ENCODE results near the gene GLOD4. TPM values are rescaled to one million over a fixed set of nuclear protein-coding genes. Genes with fewer than 3 reads are reported as not detected.
"Not testable (repeated sequence)": the region's sequence is repeated elsewhere in the genome, so short reads cannot be mapped to it uniquely, and the experiment has no call there.

The GLOD4 gene
- total and polyA plus RNA-seq, 4 donors = 44.1 to 119 (median 90.6) TPM

- WGBS (ENCODE audit: insufficient coverage) = 84% methylated on average over 3 of the region's 4 CpGs
- H3K4me1 ChIP-seq (ENCODE audit: control insufficient read depth, insufficient read depth, low read length) = peaks cover 6% of the 10 kb centered on the region
- peaks cover 55% of the 10 kb centered on the region for H3K36me3 ChIP-seq (ENCODE audit: control insufficient read depth, insufficient read depth, low read length)
- no peak overlapping the region for H3K27ac ChIP-seq (ENCODE audit: low read depth, low read length)
- no peak for DNase-seq (ENCODE audit: low read depth in 4 of 6, low spot score in 6 of 6)
- no peaks in the 10 kb centered on the region for H3K27me3 ChIP-seq (ENCODE audit: control insufficient read depth, insufficient read depth, low read length)
- H3K9me3 ChIP-seq (ENCODE audit: control insufficient read depth, insufficient read depth, low read length) = no peaks in the 10 kb centered on the region
- H3K4me3 ChIP-seq (ENCODE audit: low read depth, low read length) = no peak overlapping the region
Observed at GRCh38 chr17:788551-788950, 6.5 kb upstream of the GLOD4 start.

GRCh38 chr17:787641-788221 is 5.7 kb upstream of the GLOD4 start:
- H3K36me3 ChIP-seq (ENCODE audit: control insufficient read depth, insufficient read depth, low read length) = peaks cover 46% of the 10 kb centered on the region
- H3K4me1 ChIP-seq (ENCODE audit: control insufficient read depth, insufficient read depth, low read length) = peaks cover 11% of the 10 kb centered on the region
- no peak overlapping the region for H3K27ac ChIP-seq (ENCODE audit: low read depth, low read length)
- H3K27me3 ChIP-seq (ENCODE audit: control insufficient read depth, insufficient read depth, low read length) = no peaks in the 10 kb centered on the region
- H3K4me3 ChIP-seq (ENCODE audit: low read depth, low read length) = no peak overlapping the region
- no peak for DNase-seq (ENCODE audit: low read depth in 4 of 6, low spot score in 6 of 6)
- no peaks in the 10 kb centered on the region for H3K9me3 ChIP-seq (ENCODE audit: control insufficient read depth, insufficient read depth, low read length)
- 100% methylated on average over 4 of the region's 12 CpGs for WGBS (ENCODE audit: insufficient coverage)

GRCh38 chr17:785901-786300 is 3.8 kb upstream of the GLOD4 start:
- H3K36me3 ChIP-seq (ENCODE audit: control insufficient read depth, insufficient read depth, low read length) = peaks cover 33% of the 10 kb centered on the region
- 100% methylated on average over 2 of the region's 7 CpGs for WGBS (ENCODE audit: insufficient coverage)
- H3K27me3 ChIP-seq (ENCODE audit: control insufficient read depth, insufficient read depth, low read length); H3K9me3 ChIP-seq (ENCODE audit: control insufficient read depth, insufficient read depth, low read length); DNase-seq (ENCODE audit: low read depth in 4 of 6, low spot score in 6 of 6); H3K4me3 ChIP-seq (ENCODE audit: low read depth, low read length); H3K27ac ChIP-seq (ENCODE audit: low read depth, low read length): not testable (repeated sequence)
- H3K4me1 ChIP-seq (ENCODE audit: control insufficient read depth, insufficient read depth, low read length) = peaks cover 18% of the 10 kb centered on the region

DNA sequence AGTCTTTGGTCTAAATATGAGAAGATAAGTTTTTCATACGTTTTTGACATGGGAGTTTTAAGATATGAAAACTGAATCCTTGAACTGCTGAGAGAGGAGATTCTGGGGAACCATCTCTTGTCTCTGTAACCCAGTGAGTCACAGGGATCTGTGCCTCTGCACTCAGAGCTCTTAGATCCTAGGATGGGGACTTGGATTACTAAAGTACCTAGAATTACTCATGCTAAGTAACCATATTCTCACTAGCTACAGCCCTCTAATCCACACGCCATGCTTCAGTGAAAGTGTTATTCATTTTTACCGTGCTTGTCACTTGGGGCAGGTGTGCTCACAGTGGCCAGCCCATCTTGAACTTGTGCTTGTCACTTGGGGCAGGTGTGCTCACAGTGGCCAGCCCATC is 2.1 kb upstream of the GLOD4 start:
- H3K4me3 ChIP-seq (ENCODE audit: low read depth, low read length) = no peak overlapping the region
- H3K27me3 ChIP-seq (ENCODE audit: control insufficient read depth, insufficient read depth, low read length) = no peaks in the 10 kb centered on the region
- no peak overlapping the region for H3K27ac ChIP-seq (ENCODE audit: low read depth, low read length)
- no peaks in the 10 kb centered on the region for H3K9me3 ChIP-seq (ENCODE audit: control insufficient read depth, insufficient read depth, low read length)
- H3K36me3 ChIP-seq (ENCODE audit: control insufficient read depth, insufficient read depth, low read length) = peaks cover 25% of the 10 kb centered on the region
- H3K4me1 ChIP-seq (ENCODE audit: control insufficient read depth, insufficient read depth, low read length) = peaks cover 20% of the 10 kb centered on the region
- WGBS (ENCODE audit: insufficient coverage) = 84% methylated on average over 3 of the region's 3 CpGs
- no peak for DNase-seq (ENCODE audit: low read depth in 4 of 6, low spot score in 6 of 6)

GRCh38 chr17:778096-778495 is 4.0 kb downstream of the GLOD4 start:
- Histone ChIP-seq H3K36me3 (ENCODE audit: control insufficient read depth, insufficient read depth, low read length) (peaks cover 46% of the 10 kb centered on the region), H3K27me3 (ENCODE audit: control insufficient read depth, insufficient read depth, low read length) (no peaks in the 10 kb centered on the region), H3K4me1 (ENCODE audit: control insufficient read depth, insufficient read depth, low read length) (peaks cover 13% of the 10 kb centered on the region), H3K4me3 (ENCODE audit: low read depth, low read length) (no peak overlapping the region), H3K9me3 (ENCODE audit: control insufficient read depth, insufficient read depth, low read length) (no peaks in the 10 kb centered on the region), H3K27ac (ENCODE audit: low read depth, low read length) (no peak overlapping the region)
- DNase-seq (ENCODE audit: low read depth in 4 of 6, low spot score in 6 of 6) = no peak
- 64% methylated on average over 4 of the region's 11 CpGs for WGBS (ENCODE audit: insufficient coverage)

DNA sequence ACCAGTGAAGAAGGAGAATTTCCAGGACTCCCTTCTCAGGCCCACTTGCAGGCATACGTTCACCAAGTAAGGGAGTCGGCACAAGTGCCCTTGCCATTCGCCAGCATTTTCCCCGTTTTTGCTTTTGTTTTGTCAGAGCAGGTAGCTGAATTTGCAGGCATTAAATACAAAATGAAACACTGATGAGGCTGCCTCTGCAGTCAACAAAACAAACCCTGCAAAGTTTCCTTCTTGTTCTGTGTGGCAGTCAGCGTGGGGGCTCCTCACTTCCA is 7.8 kb downstream of the GLOD4 start:
- H3K36me3 ChIP-seq (ENCODE audit: control insufficient read depth, insufficient read depth, low read length) = peaks cover 65% of the 10 kb centered on the region
- 73% methylated on average over 4 of the region's 5 CpGs for WGBS (ENCODE audit: insufficient coverage)
- no peak overlapping the region for H3K27ac ChIP-seq (ENCODE audit: low read depth, low read length)
- DNase-seq (ENCODE audit: low read depth in 4 of 6, low spot score in 6 of 6) = no peak
- no peaks in the 10 kb centered on the region for H3K27me3 ChIP-seq (ENCODE audit: control insufficient read depth, insufficient read depth, low read length)
- no peaks in the 10 kb centered on the region for H3K9me3 ChIP-seq (ENCODE audit: control insufficient read depth, insufficient read depth, low read length)
- no peaks in the 10 kb centered on the region for H3K4me1 ChIP-seq (ENCODE audit: control insufficient read depth, insufficient read depth, low read length)
- H3K4me3 ChIP-seq (ENCODE audit: low read depth, low read length) = no peak overlapping the region

GRCh38 chr17:773467-774312 is 8.4 kb downstream of the GLOD4 start:
- Histone ChIP-seq H3K9me3 (ENCODE audit: control insufficient read depth, insufficient read depth, low read length) (no peaks in the 10 kb centered on the region), H3K4me1 (ENCODE audit: control insufficient read depth, insufficient read depth, low read length) (no peaks in the 10 kb centered on the region), H3K27ac (ENCODE audit: low read depth, low read length) (no peak overlapping the region), H3K36me3 (ENCODE audit: control insufficient read depth, insufficient read depth, low read length) (peaks cover 66% of the 10 kb centered on the region), H3K27me3 (ENCODE audit: control insufficient read depth, insufficient read depth, low read length) (no peaks in the 10 kb centered on the region), H3K4me3 (ENCODE audit: low read depth, low read length) (no peak overlapping the region)
- 56% methylated on average over 8 of the region's 14 CpGs for WGBS (ENCODE audit: insufficient coverage)
- DNase-seq (ENCODE audit: low read depth in 4 of 6, low spot score in 6 of 6) = no peak

DNA sequence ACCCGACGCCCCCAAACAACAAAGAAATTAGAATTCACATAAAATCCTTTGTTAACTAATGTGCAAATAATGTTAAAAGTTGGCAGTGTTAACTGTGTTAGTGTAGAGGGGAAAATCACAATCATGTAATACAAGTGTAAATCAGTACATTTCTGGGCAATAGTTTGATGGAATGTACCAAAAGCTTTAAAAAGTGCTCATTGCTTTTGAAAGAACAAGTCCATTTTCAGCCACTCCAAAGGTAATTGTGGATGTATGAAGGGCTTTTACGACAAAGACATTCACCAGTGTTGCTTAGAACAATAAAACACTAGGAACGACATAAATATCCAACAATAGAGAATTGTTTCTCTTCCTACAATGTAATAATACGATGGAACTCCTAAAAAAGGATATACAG is 9.1 kb downstream of the GLOD4 start:
- WGBS (ENCODE audit: insufficient coverage) = no CpG with 5 or more reads among the region's 5 CpGs
- Histone ChIP-seq H3K27ac (ENCODE audit: low read depth, low read length) (no peak overlapping the region), H3K4me3 (ENCODE audit: low read depth, low read length) (no peak overlapping the region), H3K4me1 (ENCODE audit: control insufficient read depth, insufficient read depth, low read length) (no peaks in the 10 kb centered on the region), H3K27me3 (ENCODE audit: control insufficient read depth, insufficient read depth, low read length) (no peaks in the 10 kb centered on the region), H3K9me3 (ENCODE audit: control insufficient read depth, insufficient read depth, low read length) (no peaks in the 10 kb centered on the region), H3K36me3 (ENCODE audit: control insufficient read depth, insufficient read depth, low read length) (peaks cover 65% of the 10 kb centered on the region)
- DNase-seq (ENCODE audit: low read depth in 4 of 6, low spot score in 6 of 6) = no peak

DNA sequence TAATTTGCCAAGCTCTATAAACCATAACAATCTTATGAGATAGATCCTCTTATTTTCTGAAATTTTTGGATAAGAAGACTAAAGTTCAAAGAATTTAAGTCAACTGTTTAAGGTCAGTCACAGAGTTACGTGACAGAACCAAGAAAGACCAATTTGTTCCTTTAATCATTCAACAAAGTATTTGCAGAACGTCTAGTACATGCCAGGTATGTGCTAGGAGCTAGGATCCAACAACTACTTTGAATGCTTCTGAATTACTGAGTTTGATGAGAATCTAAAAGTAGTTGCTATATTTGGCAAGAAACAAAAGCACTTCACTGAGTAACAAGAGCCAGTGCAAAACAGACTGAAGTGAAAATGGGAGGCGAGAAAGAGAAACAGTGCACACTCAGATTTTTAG is 15.0 kb downstream of the GLOD4 start:
- Histone ChIP-seq H3K4me1 (ENCODE audit: control insufficient read depth, insufficient read depth, low read length) (no peaks in the 10 kb centered on the region), H3K27ac (ENCODE audit: low read depth, low read length) (no peak overlapping the region), H3K27me3 (ENCODE audit: control insufficient read depth, insufficient read depth, low read length) (no peaks in the 10 kb centered on the region), H3K9me3 (ENCODE audit: control insufficient read depth, insufficient read depth, low read length) (no peaks in the 10 kb centered on the region), H3K36me3 (ENCODE audit: control insufficient read depth, insufficient read depth, low read length) (peaks cover 53% of the 10 kb centered on the region), H3K4me3 (ENCODE audit: low read depth, low read length) (no peak overlapping the region)
- no peak for DNase-seq (ENCODE audit: low read depth in 4 of 6, low spot score in 6 of 6)
- WGBS (ENCODE audit: insufficient coverage) = 90% methylated on average over 2 of the region's 3 CpGs

- peaks cover 44% of the 10 kb centered on the region for H3K36me3 ChIP-seq (ENCODE audit: control insufficient read depth, insufficient read depth, low read length)
- no peaks in the 10 kb centered on the region for H3K4me1 ChIP-seq (ENCODE audit: control insufficient read depth, insufficient read depth, low read length)
- no peak overlapping the region for H3K4me3 ChIP-seq (ENCODE audit: low read depth, low read length)
- no peaks in the 10 kb centered on the region for H3K27me3 ChIP-seq (ENCODE audit: control insufficient read depth, insufficient read depth, low read length)
- H3K27ac ChIP-seq (ENCODE audit: low read depth, low read length) = no peak overlapping the region
- no peaks in the 10 kb centered on the region for H3K9me3 ChIP-seq (ENCODE audit: control insufficient read depth, insufficient read depth, low read length)
- no peak for DNase-seq (ENCODE audit: low read depth in 4 of 6, low spot score in 6 of 6)
- WGBS (ENCODE audit: insufficient coverage) = 97% methylated on average over 9 of the region's 9 CpGs
Observed at GRCh38 chr17:760371-760770, 21.7 kb downstream of the GLOD4 start.

Measured in spinal cord (tissue), 10 donors.